IPS-20b (cell line): ENCODE measurements around the gene FSTL4.

Experiments used
- H3K27ac ChIP-seq: one replicate; pipeline ENCODE4 v1.5.1; 2013; ENCODE audit warnings: low read length
- H3K27me3 ChIP-seq: 2 replicates; pipeline ENCODE4 v1.6.1; 2013; ENCODE audit warnings: mild to moderate bottlenecking, low read length, inconsistent platforms; ENCODE audit not compliant: insufficient read depth
- H3K36me3 ChIP-seq: 2 replicates; pipeline ENCODE4 v1.6.1; 2013; ENCODE audit warnings: low read depth, mild to moderate bottlenecking, inconsistent platforms, low read length, moderate library complexity; ENCODE audit not compliant: insufficient read depth
- H3K4me1 ChIP-seq: 2 replicates; pipeline ENCODE4 v1.6.1; 2013; ENCODE audit warnings: mild to moderate bottlenecking, control low read depth, inconsistent platforms, low read length, moderate library complexity; ENCODE audit not compliant: insufficient read depth
- H3K4me3 ChIP-seq: 2 replicates; pipeline ENCODE4 v1.5.1; 2013; ENCODE audit warnings: mild to moderate bottlenecking, low read length, inconsistent platforms
- H3K9ac ChIP-seq: 2 replicates; pipeline ENCODE4 v1.6.1; 2013; ENCODE audit warnings: low read depth, mild to moderate bottlenecking, inconsistent platforms, low read length, moderate library complexity
- H3K9me3 ChIP-seq: 2 replicates; pipeline ENCODE4 v1.6.1; 2013; ENCODE audit warnings: mild to moderate bottlenecking, low read depth, low read length, inconsistent platforms; ENCODE audit not compliant: insufficient read depth

FSTL4 gene

DNA sequence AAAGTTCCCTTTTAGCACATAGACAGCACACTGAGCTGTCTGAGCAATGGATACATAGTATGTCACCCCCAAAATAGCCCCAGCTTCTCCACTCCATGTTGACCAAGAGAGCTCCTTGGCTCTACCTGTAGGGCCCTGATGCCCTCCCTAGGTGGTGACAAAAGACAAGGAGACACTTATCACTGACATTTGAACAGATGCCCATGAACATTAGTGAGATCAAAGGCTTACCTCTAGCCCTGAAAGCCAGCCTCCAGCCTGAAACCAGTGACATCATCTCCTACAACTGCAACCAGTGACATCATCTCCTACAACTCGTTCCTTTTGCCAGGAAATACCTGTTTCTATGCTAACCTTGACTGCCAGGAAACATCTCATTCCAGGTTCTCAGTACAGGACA is 122.7 kb downstream of the FSTL4 start:
- Histone ChIP-seq H3K4me3 (no peak overlapping the region), H3K9ac (no peak overlapping the region), H3K9me3 (0 out of 2 replicates have a peak, but pooled peaks cover 3% of the 10 kb centered on the region)

DNA sequence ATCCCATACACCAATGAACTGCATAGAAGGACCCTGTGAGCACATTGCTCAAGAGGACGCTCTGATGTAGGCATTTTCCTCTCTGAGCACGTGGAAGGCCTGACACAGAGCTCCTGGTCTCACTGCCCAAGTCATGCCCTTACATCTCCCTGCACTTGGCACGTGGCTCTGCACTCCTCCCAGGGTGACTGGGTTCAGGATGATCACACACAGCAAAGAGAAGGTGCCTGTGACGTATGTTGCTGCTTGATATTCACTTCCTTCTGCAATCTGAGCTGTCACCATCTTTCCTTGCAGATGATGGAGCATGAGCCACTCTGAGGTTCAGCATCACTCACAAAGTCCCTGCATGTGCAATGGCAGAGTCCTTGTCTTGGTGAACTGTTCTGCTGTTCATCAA is 125.2 kb downstream of the FSTL4 start:
- Histone ChIP-seq H3K27me3 (no peaks in the 10 kb centered on the region), H3K9me3 (0 out of 2 replicates have a peak, but pooled peaks cover 3% of the 10 kb centered on the region), H3K4me3 (no peak overlapping the region), H3K36me3 (no peaks in the 10 kb centered on the region), H3K4me1 (no peaks in the 10 kb centered on the region), H3K9ac (no peak overlapping the region), H3K27ac (no peak overlapping the region)

More for the DNA sequence above, 122.7 kb downstream of the FSTL4 start:
- Histone ChIP-seq H3K36me3 (no peaks in the 10 kb centered on the region), H3K27me3 (no peaks in the 10 kb centered on the region), H3K4me1 (no peaks in the 10 kb centered on the region), H3K27ac (no peak overlapping the region)

DNA sequence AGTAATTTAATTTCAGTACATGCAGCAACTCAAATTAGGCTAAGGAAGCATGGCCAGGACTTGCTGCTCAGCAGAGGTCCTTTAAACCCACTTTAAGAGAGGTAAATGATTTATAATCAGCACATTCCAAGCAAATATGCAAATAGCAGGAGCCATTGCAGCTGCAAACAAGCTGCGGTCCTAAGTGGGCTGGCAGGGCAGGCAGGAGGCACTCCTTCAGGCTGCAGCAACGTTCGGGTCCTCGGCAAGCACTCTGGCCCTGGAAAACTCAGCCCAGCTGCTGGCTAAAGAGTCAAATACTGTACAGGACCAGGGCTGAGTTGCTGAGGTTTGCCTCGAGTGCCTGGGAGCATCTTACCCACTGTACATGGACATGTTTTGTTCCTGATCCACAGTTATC is 126.9 kb downstream of the FSTL4 start:
- H3K9ac ChIP-seq: no peak overlapping the region
- no peak overlapping the region for H3K4me3 ChIP-seq
- no peaks in the 10 kb centered on the region for H3K4me1 ChIP-seq
- H3K27ac ChIP-seq: no peak overlapping the region
- H3K27me3 ChIP-seq: no peaks in the 10 kb centered on the region
- H3K36me3 ChIP-seq: no peaks in the 10 kb centered on the region
- no peaks in the 10 kb centered on the region for H3K9me3 ChIP-seq

DNA sequence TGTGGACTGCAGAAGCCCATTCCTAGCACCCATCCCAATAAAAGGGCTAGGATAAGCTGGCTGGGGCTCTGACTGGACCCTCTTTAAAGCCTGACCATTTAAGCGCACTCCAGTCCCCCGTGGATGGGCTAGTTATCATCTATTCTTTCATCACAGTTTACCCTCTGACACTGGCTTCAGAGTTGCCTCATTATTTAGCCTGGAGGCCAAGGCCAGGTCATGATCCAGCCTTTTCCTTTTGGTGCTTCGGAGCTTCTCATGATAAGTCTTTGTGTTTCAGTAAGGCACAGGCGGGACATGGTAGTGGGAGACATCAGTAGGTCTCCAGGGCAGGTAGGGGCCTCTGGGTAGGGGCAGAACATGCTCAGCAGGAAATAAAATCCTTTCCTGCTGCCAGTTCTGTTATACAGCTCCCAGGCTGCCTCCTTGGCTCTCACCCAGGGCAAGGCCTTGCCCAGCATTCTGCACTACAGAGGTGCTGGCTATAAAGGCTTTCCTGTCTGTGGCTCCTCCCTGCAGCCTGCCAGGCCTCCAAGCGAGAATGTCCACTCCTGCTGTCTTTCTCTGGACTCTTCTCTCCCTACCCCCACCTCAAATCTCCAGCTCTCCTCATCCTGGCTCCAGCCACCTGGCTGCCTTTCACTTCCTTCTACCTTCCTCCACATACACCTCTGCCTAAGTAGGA is 128.8 kb downstream of the FSTL4 start:
- Histone ChIP-seq H3K4me3 (no peak overlapping the region), H3K27ac (no peak overlapping the region), H3K9ac (no peak overlapping the region), H3K9me3 (no peaks in the 10 kb centered on the region), H3K36me3 (no peaks in the 10 kb centered on the region), H3K4me1 (no peaks in the 10 kb centered on the region), H3K27me3 (no peaks in the 10 kb centered on the region)

DNA sequence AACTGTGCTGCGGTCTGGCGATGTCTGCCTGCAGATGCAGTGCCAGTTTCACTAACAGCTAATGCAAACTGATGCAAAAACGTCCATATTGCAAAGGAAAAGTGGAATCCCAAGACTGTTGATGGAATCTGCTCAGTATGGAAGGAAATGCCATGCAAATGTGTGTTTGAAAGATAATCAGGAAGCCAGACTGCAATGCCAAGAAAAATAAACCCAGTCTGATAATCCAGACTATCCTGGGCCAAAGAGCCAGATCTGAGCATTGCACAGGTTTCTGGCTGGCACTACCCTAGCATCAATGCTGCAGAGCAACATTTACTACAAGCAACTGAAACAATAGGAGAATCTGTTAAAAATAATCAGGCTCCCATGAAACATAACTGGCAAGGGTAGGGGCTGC is 130.3 kb downstream of the FSTL4 start:
- no peaks in the 10 kb centered on the region for H3K27me3 ChIP-seq
- no peaks in the 10 kb centered on the region for H3K36me3 ChIP-seq
- H3K4me1 ChIP-seq: no peaks in the 10 kb centered on the region
- no peaks in the 10 kb centered on the region for H3K9me3 ChIP-seq
- H3K27ac ChIP-seq: no peak overlapping the region
- no peak overlapping the region for H3K9ac ChIP-seq
- H3K4me3 ChIP-seq: no peak overlapping the region

DNA sequence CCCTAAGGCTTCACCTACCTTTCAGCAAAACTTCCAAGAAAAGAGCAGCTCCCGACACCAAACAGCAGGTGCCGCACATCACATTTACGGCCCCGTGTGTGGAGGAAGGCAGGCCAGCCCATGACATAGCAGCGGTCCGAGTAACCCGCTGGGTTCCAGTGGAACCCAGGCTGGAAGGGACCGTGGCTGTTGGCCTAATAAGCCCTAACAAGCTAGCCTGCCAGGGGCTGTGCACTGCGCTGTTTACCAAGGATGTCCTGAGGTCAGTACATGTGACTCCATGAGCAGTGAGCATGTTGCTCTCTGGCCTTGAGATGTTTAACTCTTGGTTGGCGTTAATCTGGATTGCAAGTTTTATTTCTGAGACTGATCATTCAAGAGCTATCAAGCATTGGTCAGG is 131.5 kb downstream of the FSTL4 start:
- H3K4me3 ChIP-seq: no peak overlapping the region
- no peaks in the 10 kb centered on the region for H3K36me3 ChIP-seq
- no peaks in the 10 kb centered on the region for H3K9me3 ChIP-seq

DNA sequence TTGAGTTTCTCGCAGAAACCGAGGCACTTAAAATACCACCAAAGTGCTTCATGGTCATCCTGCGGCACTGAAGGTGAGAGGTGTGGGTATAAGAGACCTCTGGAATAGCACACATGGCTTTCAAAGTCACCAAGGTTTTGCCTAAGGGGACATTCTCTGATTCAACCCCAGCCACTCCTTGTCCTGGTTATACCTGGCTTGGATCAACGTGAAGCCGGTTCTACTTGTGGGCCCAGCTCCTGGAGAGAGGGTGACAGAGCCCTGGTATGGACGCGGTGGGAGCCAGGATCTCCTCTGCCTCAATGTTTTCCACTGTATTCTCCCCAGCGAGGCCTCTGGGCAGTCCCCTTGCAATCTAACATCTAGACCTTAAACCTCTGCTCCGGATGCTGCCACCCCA is 132.0 kb downstream of the FSTL4 start:
- Histone ChIP-seq H3K4me1 (no peaks in the 10 kb centered on the region), H3K27ac (no peak overlapping the region), H3K36me3 (no peaks in the 10 kb centered on the region), H3K27me3 (no peaks in the 10 kb centered on the region), H3K4me3 (no peak overlapping the region), H3K9ac (no peak overlapping the region), H3K9me3 (no peaks in the 10 kb centered on the region)

More for the DNA sequence above, 131.5 kb downstream of the FSTL4 start:
- Histone ChIP-seq H3K27ac (no peak overlapping the region), H3K27me3 (no peaks in the 10 kb centered on the region), H3K9ac (no peak overlapping the region), H3K4me1 (no peaks in the 10 kb centered on the region)

DNA sequence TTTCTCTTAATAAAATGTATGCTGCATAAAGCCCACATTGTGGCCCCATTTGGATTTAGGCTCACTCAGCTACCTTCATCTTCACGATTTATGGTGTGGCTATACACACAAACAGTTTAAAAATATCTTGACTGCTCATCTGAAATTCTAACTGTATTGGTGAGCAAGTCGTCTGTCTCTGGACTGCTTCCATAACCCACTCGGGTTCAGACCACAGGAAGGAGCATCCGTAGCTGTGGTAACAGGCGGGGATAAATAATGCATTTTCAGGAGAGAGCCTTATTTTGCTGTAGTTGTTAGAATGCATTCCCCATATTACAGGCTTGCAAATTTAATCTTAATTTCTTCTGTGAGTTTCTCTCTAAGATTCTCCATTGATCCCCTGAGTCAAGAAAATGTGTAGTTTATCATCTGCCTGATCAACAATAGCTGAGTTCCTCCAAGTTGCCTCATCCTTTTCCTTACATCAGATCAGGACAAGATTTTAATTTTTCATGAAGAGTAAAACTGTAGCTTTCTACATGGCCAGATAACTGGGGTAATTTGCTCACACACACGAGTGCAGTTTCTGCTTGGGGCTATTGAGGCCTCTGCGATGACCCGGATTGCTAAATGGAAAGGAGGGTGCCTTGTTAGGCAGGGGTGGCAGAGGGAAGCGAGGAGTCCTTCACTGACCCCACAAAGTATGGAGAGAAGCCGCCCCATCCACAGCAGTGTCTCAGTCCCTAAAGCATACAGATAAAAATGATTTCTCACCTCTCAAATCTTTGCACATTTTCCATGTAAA is 133.9 kb downstream of the FSTL4 start:
- Histone ChIP-seq H3K27me3 (no peaks in the 10 kb centered on the region), H3K4me1 (no peaks in the 10 kb centered on the region), H3K27ac (no peak overlapping the region), H3K9me3 (no peaks in the 10 kb centered on the region), H3K9ac (no peak overlapping the region), H3K4me3 (no peak overlapping the region), H3K36me3 (no peaks in the 10 kb centered on the region)

DNA sequence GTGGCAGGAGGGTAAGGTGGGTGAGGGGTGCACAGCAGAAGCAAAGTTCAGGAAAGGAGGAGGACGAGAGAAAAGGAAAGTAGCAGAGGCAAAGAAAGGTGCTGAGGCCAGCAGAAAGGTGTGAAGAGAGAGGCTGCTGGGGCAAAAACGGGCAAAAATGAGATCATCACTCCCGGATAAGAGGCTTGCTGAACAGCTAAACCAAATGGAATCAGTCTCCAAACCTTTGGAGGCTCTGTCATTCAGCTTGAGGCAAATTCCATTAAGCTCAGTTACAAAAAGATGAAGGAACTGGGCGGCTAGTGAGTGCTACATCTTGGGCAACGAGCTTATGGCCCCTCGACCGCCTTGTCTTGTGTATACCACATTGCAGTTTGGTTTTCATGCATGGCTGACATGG is 136.4 kb downstream of the FSTL4 start:
- Histone ChIP-seq H3K27me3 (no peaks in the 10 kb centered on the region), H3K27ac (no peak overlapping the region), H3K9ac (no peak overlapping the region), H3K9me3 (no peaks in the 10 kb centered on the region), H3K4me3 (no peak overlapping the region), H3K36me3 (no peaks in the 10 kb centered on the region), H3K4me1 (no peaks in the 10 kb centered on the region)

DNA sequence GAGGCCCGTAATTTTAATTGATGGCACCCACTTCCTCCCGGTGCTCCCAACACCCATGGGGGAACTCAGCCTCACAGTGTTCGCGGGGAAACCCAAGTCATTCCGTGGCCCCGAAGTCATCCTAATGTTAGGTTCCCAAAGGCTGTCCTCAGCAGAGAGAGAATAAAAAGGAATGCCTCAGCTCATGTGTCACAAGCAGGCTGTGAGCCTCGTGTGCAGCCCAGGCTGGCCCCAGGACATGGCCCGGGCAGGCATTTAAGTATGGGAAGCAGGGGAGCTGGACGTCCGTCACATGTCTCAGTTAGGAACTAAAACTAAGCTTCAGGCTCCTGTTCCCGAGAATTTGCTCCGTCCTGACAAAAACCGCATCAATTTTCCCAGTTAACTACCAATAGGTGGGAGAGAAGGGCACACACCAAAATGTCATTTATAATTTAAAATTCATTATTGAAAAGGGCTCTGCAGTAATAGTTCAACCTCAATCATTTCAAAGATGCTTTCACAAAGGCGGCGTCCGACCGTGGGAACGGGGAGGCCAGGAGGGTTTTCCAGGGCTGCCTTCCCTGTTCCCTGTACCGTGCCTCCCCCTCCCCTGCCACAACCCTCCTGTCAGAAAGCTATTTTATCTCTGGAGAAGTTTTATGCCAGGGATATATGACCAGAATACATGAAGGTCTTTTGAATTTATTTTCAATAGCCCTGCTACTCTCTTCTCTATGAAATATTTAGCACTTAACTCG is 137.3 kb downstream of the FSTL4 start:
- no peaks in the 10 kb centered on the region for H3K9me3 ChIP-seq
- no peaks in the 10 kb centered on the region for H3K4me1 ChIP-seq
- no peak overlapping the region for H3K4me3 ChIP-seq
- H3K36me3 ChIP-seq: no peaks in the 10 kb centered on the region
- H3K27me3 ChIP-seq: no peaks in the 10 kb centered on the region
- H3K27ac ChIP-seq: no peak overlapping the region
- H3K9ac ChIP-seq: no peak overlapping the region

DNA sequence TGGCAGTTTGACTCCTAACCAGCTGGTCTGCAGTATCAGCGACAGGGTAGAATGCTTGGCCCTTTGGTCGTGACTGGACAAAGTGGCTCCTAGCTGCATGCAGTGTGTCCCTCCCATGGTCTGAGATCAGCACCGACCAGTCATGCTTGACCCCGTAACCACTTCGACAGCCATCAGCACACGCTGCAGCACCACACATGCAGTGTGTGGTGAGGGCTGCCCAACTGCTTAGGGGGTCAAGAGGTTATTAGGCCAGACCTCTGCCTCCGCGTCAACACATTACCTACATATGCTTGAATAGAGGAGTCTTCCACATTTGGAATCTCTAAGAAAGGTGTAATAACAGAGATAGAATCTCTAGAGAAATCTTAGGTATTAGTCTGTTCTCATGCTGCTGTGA is 139.1 kb downstream of the FSTL4 start:
- H3K27ac ChIP-seq: no peak overlapping the region
- no peaks in the 10 kb centered on the region for H3K27me3 ChIP-seq
- H3K9ac ChIP-seq: no peak overlapping the region
- H3K4me3 ChIP-seq: no peak overlapping the region
- H3K4me1 ChIP-seq: peaks cover 6% of the 10 kb centered on the region; the same call in 1 of the 2 replicates
- no peaks in the 10 kb centered on the region for H3K9me3 ChIP-seq
- H3K36me3 ChIP-seq: no peaks in the 10 kb centered on the region
